Neural crest cell (in vitro differentiated cells): Measurements from ENCODE around the gene BMPER. TPM values are rescaled to one million over a fixed set of nuclear protein-coding genes. Genes with fewer than 3 reads are reported as not detected.

ENCODE experiments used
- DNase-seq: peaks from one replicate; pipeline ENCODE4 v3.0.0; 2021; ENCODE audit warnings: low read depth, mixed read lengths, low spot score
- H3K27ac Mint-ChIP-seq: one replicate; pipeline ENCODE4 v1.8.0; 2021; ENCODE audit warnings: mild to moderate bottlenecking, mixed read lengths; ENCODE audit not compliant: unreplicated experiment
- H3K27me3 Mint-ChIP-seq: 2 replicates; pipeline ENCODE4 v1.8.0; 2021; ENCODE audit warnings: low read depth, mild to moderate bottlenecking, mixed read lengths
- H3K36me3 Mint-ChIP-seq: 2 replicates; pipeline ENCODE4 v1.8.0; 2021; ENCODE audit warnings: low read depth, mild to moderate bottlenecking, mixed read lengths
- H3K4me1 Mint-ChIP-seq: 2 replicates; pipeline ENCODE4 v1.8.0; 2021; ENCODE audit warnings: mixed read lengths
- H3K4me3 Mint-ChIP-seq: one replicate; pipeline ENCODE4 v1.8.0; 2021; ENCODE audit warnings: mild to moderate bottlenecking, mixed read lengths
- H3K9me3 Mint-ChIP-seq: 2 replicates; pipeline ENCODE4 v1.8.0; 2021; ENCODE audit warnings: mixed read lengths
- total RNA-seq: library from RNA; stranded (reverse); gene quantifications from 2 replicates; pipeline ENCODE4 v1.2.1, GENCODE V29; 2021
- TF ChIP-seq, protein P1 (sequence below): fragments of 200-600 bp; sonication (generic); conservative IDR thresholded peaks from 2 replicates; pipeline ENCODE4 v1.5.0; 2021; ENCODE audit warnings: antibody characterized with exemption, mild to moderate bottlenecking

Gene BMPER
- total RNA-seq, 1 donor from 2014 or later: not detected

DNA sequence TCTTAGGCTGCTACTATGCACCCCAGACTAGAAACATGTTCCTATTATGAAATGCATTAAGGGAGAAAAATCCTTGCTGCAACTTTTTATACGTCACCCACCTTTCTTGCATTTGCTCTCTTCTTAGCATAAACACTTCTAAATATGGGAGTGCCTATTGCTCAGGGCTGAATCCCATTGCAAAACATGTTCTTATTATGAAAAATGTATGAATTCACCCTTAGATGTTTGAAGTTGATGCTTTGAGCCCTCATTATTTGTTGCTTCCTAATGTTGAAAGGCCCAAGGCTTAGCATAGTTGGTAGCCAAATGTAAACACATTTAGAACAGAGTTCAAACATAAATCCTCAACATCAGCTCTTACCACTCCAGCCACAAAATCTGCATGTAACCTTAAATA, 52.8 kb downstream of the BMPER start:
- Mint-ChIP-seq H3K27ac (no peak overlapping the region), H3K36me3 (no peaks in the 10 kb centered on the region), H3K4me1 (no peaks in the 10 kb centered on the region), H3K27me3 (no peaks in the 10 kb centered on the region), H3K9me3 (no peaks in the 10 kb centered on the region), H3K4me3 (no peak overlapping the region)
- DNase-seq: no peak
- TF ChIP-seq, protein P1, sequence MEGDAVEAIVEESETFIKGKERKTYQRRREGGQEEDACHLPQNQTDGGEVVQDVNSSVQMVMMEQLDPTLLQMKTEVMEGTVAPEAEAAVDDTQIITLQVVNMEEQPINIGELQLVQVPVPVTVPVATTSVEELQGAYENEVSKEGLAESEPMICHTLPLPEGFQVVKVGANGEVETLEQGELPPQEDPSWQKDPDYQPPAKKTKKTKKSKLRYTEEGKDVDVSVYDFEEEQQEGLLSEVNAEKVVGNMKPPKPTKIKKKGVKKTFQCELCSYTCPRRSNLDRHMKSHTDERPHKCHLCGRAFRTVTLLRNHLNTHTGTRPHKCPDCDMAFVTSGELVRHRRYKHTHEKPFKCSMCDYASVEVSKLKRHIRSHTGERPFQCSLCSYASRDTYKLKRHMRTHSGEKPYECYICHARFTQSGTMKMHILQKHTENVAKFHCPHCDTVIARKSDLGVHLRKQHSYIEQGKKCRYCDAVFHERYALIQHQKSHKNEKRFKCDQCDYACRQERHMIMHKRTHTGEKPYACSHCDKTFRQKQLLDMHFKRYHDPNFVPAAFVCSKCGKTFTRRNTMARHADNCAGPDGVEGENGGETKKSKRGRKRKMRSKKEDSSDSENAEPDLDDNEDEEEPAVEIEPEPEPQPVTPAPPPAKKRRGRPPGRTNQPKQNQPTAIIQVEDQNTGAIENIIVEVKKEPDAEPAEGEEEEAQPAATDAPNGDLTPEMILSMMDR: no peak

DNA sequence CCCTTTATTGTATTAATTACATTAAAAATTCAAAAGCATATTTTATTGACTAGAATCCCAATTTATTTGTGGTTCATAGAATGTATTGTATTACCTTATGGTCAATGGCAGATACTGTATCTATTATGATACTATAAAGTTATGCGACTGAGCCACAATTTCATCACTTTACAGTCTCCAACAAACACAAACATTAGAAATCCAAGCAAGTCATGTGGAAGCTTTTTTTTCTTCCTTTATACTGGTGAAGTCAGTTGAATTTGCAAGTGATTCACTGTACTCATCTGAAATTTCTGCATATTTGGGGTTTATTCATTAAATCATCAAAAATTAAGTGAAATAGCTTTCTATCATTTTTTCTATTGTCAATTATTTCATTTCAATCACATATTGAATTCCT, 54.3 kb downstream of the BMPER start:
- H3K4me3 Mint-ChIP-seq: no peak overlapping the region
- H3K27me3 Mint-ChIP-seq: no peaks in the 10 kb centered on the region
- H3K4me1 Mint-ChIP-seq: no peaks in the 10 kb centered on the region
- no peaks in the 10 kb centered on the region for H3K36me3 Mint-ChIP-seq
- no peak overlapping the region for H3K27ac Mint-ChIP-seq
- TF ChIP-seq, protein P1: no peak
- no peaks in the 10 kb centered on the region for H3K9me3 Mint-ChIP-seq
- DNase-seq: no peak

DNA sequence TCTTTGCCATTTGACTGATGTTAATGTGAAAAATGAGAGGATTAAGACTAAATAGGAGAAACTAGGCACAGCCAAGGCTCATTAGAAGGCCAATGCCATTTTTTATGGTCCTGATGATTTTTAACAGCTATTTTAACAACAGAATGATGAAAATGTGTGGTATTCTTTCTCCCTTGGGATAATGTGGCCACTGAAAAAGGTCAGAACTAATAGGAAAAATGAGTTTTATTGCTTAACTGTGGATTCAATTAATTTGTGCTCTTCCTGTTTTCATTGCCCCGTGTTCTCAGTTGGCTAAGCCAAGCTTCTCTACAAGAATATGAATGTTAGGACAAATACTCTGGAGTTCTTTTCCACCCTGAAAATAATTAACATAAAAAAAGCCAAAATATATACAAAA, 56.6 kb downstream of the BMPER start:
- no peaks in the 10 kb centered on the region for H3K36me3 Mint-ChIP-seq
- TF ChIP-seq, protein P1: no peak
- no peaks in the 10 kb centered on the region for H3K4me1 Mint-ChIP-seq
- H3K27me3 Mint-ChIP-seq: no peaks in the 10 kb centered on the region
- no peak overlapping the region for H3K27ac Mint-ChIP-seq
- H3K9me3 Mint-ChIP-seq: no peaks in the 10 kb centered on the region
- H3K4me3 Mint-ChIP-seq: no peak overlapping the region
- no peak for DNase-seq

DNA sequence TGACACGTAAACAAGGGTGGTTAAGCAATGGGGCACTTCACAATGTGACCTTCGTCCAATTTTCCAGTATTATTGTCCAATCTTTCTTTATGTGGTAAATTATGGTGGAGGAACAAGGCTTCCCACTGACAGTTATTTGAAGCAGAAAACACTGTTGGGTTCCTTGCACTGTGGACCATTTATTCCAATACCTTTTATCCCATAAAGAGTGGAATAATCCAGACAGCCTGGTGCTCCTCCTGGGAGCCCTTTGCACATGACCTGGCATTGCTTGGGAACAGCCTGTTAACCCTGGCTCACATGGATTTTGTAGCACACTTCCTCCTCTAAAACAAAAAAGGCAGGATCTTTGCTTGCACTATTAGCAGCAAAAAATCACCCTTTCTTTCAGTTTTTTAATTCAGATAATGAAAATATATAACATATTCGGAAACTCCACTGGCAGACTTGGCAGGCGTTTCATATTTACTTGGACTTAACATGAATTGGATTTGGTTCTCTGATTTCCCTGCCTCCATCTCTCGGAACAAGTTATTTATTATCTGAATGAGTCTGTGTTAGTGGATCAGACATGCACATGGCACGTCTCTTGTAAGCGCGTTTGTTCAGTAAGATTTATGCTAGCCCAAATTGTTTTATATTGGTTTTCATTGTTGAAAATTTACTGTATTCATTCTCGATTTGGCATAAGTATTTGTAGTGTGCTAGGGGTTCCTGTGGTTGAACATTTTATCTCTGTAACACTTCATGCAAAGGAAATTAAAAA, 59.3 kb downstream of the BMPER start:
- TF ChIP-seq, protein P1: no peak
- H3K36me3 Mint-ChIP-seq: no peaks in the 10 kb centered on the region
- no peak overlapping the region for H3K4me3 Mint-ChIP-seq
- DNase-seq: no peak
- H3K27ac Mint-ChIP-seq: no peak overlapping the region
- no peaks in the 10 kb centered on the region for H3K9me3 Mint-ChIP-seq
- H3K4me1 Mint-ChIP-seq: no peaks in the 10 kb centered on the region
- H3K27me3 Mint-ChIP-seq: no peaks in the 10 kb centered on the region

DNA sequence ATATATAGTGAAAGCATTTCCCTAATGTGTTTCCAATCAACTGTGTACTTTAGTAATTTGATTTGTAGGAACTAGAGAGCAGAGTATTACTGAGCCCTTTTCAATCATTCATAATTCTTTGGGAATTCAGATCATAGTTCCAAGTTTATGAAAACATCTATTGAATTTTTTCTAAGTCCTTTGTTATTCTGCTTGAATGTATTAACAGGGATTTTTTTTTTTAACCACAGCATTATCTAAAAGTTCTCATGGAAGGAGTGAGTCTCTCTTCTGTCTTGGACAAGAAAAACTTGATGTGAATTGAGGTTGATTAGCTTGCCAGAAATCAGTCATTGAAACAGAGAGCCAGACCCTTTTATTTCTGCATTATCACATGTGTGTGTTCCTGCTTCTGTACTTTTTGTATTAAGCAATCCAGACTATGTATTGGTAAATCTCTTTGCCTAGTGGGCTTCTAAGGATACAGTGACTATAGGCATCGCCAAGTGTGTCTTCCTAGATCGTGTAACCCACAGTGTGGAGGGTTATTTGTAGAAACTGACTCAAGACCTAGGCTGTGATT, 59.9 kb downstream of the BMPER start:
- Mint-ChIP-seq H3K4me1 (no peaks in the 10 kb centered on the region), H3K9me3 (no peaks in the 10 kb centered on the region)

More for the DNA sequence above, 59.9 kb downstream of the BMPER start:
- TF ChIP-seq, protein P1: no peak
- Mint-ChIP-seq H3K27me3 (no peaks in the 10 kb centered on the region), H3K27ac (no peak overlapping the region), H3K4me3 (no peak overlapping the region), H3K36me3 (no peaks in the 10 kb centered on the region)
- no peak for DNase-seq
